HG02884 (cell line): ENCODE measurements around the gene TIGD7.
"Not testable (repeated sequence)": the region's sequence is repeated elsewhere in the genome, so short reads cannot be mapped to it uniquely, and the experiment has no call there.

Experiments used
- ATAC-seq: cut with Tn5 transposase; IDR thresholded peaks from one replicate; pipeline ENCODE4 v1.9.1; 2021; ENCODE audit warnings: mild to moderate bottlenecking, moderate library complexity; ENCODE audit not compliant: unreplicated experiment

The TIGD7 gene

DNA sequence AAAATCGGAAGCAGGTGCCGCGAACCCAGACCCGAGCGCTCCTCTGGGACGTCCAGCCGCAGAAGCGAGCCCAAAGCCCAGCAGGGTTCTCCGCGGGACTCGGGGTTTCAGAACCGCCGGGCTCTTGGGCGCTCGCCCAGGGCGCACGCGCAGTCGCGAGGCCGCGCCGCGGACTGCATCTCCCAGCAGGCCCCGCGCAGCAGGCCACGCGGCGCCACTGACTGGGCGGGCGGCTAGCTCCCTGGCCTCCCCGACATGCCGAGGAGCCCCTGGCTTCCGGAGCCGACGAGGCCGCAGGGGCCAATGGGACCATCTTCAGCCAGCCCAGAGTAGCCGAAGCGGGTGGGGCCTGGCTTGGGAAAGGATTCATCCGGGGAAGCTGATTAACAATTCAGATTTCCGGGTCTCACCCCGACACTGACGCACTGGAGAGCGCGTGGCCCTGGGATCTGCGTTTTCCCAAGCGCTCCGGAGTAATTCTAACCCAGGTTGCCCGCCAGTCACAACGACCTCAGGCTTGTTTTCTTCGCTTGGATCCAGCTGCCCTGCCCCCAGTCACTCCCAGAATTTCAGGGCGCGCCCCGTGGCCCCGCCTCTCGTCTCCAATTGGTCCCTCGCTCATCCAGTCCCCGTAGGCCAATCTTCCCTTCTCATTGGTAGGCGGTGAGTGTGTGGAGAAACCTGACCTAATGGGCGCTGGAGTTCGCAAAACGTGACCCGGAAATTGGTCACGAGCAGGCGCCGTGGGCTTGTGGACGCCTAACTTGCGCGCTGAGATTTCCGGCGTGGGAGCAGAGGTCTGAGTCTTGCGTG is 22.3 kb downstream of the TIGD7 start, which contains the start of gene ZNF263:
Gene ZNF263, plus strand, starts transcription at position 762 of the 813 bp plus-strand sequence. CDS start 328 bp downstream, outside the sequence.
- ATAC-seq: peak; percentile 83

DNA sequence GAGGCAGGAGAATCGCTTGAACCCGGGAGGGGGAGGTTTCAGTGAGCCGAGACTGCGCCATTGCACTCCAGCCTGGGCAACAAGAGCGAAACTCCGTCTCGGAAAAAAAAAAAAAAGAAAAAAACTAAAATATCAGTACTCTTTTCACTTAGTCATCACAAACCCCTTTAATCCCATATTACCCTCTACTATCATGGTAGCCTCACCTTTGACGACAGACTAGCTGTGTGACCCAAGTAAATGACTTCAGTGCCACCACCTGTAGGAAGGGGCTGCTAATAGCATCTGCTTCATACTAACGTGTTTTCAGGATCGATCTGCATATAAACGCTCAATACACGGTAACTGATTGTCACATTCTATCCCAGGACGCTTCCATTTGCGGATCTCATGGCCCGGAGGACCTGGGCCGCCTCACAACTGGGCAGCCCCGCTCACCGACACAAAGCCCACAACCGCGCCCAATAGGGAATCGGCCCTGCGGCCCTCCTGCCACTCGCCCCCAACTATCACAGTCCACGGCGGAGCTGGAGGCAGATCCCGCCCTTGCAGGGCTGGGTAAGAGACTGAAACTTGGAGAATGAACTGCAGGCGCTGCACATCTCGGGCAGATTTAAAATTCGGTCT is 23.0 kb downstream of the TIGD7 start:
- ATAC-seq: peak; percentile 14

DNA sequence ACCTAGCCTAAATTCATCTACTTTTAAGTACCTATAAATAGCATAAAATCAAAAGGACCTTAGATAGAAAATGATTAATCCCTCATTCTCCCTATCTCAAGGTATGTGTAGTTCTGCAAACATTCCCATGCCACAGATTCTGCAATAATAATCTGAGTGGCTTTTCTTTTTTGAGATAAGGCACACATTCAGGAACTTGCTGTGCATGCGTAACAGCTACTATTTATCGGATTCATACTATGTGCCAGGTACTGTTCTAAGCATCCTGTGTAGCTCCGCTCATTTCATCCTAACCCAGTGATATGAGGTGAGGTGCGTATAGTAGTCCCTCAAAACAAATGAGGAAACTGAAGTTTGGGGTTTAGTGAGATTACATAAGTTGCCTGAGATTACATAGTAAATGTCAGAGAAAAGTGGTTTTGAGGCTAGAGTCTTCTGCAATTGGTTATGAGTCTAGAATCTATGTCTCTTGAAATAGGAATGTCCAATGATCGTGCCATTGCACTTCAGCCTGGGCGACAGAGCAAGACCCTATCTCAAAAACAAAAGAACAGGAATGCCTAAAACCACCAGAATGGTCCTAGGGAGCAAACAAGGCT is 23.9 kb downstream of the TIGD7 start:
- ATAC-seq: no peak

DNA sequence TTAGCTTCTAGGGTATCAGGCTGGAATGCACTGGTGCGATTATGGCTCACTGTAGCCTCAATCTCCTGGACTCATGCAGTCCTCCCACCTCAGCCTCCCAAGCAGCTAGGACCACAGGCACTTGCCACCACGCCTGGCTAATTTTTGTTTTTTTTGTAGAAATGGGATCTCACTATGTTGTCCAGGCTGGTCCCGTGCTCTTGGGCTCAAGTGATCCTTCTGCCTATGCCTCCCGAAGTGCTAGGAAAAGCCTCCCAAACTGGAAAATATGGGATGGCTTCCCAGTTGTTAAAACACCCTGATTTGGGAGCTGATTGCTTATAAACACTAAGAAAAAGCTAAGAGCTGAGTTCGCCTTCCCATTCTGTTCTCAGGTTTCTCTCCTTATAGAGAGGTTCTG is 28.6 kb downstream of the TIGD7 start:
- ATAC-seq: no peak

DNA sequence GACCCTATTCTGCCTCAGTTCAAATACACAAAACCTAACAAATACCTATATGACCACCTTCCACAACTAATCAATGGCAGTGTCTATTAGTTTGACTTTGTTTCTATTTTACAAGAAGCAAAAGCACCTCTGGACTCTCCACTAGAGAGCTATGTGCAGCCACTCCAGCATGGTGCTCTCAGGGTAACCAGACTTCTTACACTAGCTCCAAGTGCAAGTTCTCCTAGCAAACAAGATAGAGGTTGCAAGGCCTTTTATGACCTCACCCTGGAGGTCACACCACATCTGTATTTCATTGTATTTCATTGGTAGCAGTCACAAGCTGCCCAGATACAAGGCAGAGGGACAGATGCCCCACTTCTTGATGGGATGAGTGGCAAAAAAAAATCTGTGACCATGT is 30.3 kb downstream of the TIGD7 start:
- no peak for ATAC-seq

DNA sequence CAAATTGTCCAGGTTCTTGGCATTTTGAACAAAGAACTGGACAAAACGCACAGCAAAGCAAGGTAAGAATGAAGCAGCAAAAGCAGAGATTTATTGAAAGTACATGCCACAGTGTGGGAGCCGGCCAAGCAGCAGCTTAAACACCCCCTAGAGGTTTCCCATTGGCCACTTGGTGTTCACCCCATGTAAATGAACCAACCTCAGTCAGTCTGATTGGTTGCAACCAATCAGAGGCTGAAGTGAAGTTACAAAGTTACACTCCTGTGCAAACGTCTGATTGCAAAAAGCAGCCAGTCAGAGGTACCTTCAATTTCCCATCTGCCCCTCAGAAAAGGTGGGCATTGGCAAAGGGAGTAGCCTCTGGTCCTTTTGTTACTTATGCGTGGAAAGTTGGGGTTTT is 30.7 kb downstream of the TIGD7 start:
- no peak for ATAC-seq

DNA sequence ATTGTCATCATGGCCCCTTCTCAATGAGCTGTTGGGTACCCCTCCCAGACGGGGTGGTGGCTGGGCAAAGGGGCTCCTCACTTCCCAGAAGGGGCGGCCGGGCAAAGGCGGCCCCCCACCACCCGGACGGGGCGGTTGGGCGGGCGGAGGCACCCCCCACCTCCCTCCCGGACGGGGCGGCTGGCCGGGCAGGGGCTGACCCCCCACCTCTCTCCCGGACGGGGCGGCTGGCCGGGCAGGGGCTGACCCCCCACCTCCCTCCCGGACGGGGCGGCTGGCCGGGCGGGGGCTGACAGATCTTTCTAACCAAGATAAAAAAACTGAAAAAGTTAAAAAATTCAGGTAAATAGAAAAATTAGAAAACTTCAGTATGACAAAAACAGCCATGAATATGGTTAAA is 33.9 kb downstream of the TIGD7 start:
- not testable (repeated sequence) for ATAC-seq

DNA sequence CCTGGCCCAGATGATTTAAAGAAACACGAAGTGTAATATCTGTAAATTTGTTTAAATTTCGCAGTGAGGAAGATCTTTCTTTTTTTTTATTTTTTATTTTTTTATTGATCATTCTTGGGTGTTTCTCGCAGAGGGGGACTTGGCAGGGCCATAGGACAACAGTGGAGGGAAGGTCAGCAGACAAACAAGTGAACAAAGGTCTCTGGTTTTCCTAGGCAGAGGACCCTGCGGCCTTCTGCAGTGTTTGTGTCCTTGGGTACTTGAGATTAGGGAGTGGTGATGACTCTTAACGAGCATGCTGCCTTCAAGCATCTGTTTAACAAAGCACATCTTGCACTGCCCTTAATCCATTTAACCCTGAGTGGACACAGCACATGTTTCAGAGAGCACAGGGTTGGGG is 34.5 kb downstream of the TIGD7 start:
- ATAC-seq: not testable (repeated sequence)

DNA sequence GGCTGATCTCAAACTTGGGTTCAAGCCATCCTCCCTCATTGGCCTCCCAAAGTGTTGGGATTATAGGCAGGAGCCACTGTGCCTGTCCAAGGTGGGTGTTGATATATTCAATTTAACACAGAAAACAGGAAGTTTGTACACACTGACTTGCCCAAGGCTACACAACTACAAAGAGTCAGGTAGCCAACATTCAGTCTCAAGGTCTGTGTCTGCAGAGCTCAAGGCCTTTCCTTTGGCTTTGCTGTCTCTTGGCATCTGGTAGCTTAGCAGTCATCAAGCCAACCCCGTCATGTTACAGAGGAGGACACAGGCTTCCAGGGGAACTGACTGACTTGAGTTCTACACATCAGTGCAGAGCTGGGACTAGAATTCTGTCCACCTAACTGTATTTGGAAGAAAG is 36.9 kb downstream of the TIGD7 start:
- ATAC-seq: no peak

DNA sequence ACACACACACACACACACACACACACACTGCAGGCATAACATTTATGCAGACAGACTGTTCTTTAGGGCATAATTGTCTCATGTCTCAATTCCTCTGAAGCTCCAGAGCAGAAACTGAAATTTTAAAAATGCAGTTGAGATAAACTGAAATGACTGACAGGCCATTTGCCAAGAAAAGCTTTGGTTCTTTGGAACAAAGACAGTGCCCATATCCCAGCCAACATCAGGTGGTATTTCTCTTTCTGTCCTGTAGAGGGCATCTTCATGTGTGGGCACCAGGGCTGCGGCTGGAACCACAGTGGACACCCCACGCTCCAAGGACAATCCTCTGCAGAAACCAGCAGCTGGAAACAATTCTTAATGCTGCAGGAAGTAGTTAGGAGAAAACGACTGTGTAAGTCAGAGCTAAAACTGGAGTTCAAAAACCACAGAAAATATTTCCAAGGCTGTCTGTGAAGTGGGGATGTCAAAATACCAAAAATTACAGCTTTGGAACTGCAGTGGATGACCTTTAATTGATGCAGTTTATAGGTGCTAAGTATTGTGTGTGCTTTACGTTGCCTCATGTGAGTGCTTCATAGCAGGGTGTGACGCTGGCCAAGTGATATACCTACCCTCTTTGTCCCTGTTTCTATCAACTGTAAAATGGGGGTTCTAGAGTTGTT is 38.2 kb downstream of the TIGD7 start:
- ATAC-seq: no peak

DNA sequence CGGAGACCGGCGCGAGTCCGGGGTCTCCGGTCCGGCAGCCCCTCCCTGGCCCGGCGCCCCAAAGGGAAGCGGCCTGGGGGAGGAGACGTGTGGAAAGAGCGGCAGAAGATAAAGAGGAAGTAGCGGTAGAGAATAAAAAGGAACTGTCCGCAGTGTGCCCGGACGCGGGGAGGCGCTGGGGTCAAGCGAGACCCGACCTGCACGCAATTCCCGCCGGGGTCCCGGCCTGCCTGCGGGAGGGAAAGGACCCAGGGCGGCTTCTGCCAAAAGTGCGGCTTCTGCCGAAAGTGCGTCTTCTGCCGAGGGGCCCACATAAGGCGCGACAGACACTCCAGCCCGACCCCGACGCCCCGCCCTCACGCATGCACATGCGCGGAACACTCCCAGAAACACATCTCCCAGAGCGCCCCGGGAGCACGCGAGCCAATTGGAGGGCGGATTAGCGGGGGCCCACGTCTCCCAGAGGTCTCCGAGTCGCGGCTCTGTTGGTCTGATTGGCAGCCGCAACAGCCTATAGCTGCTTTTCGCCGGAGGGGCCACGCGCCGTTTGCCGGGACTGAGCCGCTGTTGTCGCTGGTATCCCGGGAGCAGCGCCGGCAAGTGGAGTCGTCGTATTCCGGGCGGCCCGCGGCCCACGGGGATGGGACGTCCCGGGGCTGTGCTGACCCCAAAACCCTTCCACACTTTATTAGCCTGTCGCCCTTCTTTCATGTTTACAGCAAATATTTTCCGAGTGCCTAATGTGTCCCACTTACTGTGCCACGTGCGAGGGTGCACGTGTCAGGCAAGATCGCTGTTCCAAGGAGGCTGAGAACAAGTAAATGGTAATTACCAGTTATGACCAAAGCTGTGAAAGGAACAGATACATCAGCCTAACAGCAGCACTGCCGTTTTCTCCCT is 40.8 kb downstream of the TIGD7 start:
- ATAC-seq: peak; percentile 77

DNA sequence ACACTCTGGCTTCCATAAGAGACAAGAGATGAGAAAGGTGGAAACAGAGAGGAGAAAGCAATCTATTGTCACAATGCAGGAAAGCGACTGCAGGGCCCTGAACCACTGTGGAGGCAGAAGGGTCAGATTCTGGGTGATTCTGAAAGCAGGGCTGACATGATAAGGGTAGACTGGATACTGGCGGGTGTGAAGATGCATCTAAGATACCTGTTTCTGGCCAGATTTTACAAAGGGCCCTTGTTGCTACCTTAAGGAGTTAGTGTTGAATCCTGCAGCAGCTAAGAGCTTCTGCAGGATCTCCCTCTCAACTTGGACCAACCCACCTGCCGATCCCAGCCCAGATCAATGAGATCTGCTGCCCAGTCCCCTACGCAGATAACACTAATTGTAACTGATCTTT is 42.7 kb downstream of the TIGD7 start:
- no peak for ATAC-seq

DNA sequence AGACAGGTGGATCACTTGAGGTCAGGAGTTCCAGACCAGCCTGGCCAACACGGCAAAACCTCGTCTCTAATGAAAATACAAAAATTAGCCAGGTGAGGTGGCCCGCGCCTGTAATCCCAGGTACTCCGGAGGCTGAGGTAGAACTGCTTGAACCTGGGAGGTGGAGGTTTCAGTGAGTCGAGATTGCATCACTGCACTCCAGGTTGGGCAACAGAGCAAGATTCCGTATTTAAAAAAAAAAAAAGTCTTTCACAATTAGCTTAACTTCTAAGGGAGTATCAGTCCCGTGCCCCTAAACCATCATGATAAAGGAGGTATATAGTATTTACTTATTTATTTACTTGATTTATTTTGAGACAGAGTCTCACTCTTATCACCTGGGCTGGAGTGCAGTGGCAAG is 45.4 kb downstream of the TIGD7 start:
- ATAC-seq: no peak

DNA sequence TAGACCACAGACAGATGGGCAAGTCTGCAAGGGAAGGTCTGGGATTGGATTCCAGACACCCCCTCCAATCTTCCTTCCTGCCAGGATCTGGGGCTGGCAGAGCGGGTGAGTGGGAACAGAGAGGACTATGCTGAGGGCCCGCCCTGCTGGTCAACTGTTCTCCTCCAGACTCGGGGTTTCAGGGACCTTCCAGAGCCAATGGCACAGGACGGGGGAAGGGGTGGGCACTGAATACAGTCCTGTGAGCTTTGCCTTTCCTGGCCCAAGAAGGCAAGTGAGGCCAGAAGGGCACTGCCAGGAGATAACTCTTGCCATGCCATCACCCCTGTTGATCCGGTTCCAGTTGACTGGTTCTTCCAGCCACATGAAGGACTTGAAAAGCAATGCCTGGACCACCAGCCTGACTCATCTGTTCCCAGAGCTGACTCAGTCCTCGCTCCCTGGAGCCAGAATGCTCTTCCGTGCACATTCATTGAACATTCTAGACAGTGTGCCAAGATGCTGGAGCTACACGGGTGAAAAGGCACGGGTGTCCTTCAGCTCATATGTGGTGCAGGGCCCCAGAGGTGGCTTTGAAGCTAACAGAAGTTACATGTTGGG is 48.3 kb downstream of the TIGD7 start:
- no peak for ATAC-seq

DNA sequence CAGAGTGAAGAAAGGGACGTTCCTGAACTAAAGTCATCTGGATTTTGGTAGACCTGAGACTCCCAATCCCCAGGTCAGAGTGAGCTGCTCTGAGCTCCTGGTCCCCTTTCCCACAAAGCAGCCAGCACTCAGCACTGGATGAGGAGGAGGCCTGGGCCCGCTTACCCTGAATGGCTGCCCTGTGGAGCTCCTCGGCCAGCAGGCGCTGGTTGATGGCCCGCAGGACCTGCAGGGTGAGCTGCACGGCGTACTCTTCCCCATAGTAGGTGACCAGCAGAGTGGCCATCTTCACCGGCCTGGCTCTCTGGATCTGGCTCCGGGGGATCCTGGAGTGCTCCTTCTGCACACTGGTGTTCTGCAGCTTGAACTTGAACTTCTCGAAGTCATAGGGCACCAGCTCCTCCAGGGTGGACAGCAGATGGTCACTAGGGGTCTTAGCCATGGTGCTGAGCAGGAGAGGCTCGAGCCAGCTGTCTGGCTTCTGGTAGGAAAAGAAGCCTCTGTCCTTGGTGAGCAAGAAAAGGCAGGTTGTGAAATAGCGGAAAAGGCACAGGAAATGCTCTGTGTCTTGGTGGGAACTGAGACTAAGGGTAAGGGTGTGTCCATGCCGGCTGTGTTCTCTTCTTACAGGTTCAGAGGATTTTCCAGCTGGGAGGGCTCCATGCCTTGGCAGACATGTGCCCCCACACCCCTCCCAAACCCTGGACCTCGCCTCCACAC is 48.9 kb downstream of the TIGD7 start, which contains the start of gene MEFV:
Gene MEFV, minus strand, starts transcription at position 488 of the 720 bp plus-strand sequence. Its CDS starts 46 bp downstream, at position 442.
- no peak for ATAC-seq

DNA sequence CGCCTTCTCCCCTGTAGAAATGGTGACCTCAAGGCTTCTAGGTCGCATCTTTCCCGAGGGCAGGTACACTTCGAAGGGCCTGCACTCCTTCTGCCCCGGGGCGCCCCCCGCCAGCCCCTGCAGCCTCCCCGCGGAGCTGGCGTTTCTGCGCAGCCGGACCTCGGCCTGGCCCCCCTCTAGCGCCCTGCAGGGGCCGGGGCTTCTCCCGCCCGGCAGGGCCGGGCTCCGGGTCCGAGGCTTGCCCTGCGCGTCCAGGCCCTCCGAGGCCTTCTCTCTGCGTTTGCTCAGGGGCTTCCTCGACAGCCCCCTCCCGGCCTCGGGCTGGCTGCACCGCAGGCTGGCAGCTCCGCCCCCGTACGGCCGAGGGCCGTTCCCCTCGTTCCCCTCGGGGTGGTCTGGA is 50.9 kb downstream of the TIGD7 start:
- no peak for ATAC-seq

DNA sequence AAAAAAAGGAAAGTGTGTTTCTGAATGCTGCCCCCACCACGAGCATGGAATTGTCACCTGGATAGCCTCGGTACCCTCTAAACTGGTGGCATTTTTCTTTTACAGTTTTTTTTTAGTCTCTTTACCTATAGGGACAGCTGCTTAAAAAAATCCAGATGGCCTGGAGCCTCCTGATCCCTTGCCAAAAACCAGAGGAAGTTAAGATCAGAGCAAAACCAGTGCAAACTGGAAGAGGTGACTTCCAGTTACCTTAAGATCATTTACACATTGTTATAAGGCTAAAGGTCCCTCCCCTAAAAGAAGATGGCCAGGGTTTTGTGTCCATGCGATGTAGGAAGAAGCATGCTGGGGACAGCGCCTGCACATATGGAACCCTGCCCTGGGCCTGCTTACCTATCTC is 52.3 kb downstream of the TIGD7 start:
- no peak for ATAC-seq

DNA sequence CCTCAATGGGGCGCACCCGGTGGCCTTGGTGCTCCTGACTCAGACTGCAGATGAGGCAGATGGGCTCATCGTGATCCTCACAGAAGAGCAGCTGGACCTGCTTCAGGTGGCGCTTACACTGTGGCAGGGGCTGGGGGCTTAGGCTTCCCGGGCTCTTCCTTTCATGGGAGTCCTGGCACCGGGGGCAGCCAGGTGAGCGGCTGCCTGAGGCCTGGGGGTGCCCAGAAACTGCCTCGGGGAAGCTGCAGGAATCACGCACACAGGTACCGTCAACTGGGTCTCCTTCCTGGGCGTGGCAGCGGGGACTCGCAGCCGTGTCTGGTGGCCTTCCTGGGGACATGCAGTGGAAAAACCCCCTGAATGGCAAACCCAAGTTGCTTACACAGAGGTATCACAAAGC is 55.8 kb downstream of the TIGD7 start:
- ATAC-seq: no peak

DNA sequence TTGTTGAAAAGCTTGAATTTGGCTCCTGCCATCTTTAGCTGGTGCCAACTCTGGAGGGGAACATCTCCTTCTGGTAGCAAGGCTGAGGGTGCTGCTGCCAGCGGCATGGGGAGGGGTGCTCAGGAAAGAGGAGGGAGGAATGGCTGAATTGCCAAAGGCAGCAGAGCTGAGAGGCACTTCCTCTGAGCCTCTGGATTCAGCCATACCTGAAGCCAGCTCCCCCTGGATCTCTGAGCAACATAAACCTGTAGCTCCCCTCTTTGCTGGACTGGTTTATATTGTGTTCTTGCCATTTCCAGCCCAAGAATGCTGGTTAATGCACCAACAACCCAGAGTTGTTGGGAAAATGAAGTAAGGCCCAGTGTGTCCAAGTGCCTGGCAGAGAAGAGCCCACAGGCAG is 56.2 kb downstream of the TIGD7 start:
- ATAC-seq: no peak
